Endodermal cell (in vitro differentiated cells): Measurements from ENCODE around the gene CXADR. TPM values are rescaled to one million over a fixed set of nuclear protein-coding genes. Genes with fewer than 3 reads are reported as not detected.

ENCODE experiments used
- DNase-seq: peaks from one replicate; pipeline ENCODE4 v3.0.0-alpha.2; 2017
- H3K27ac ChIP-seq: 2 replicates; pipeline ENCODE4 v1.5.1; 2013; ENCODE audit warnings: mild to moderate bottlenecking, low read depth, low read length, moderate library complexity
- H3K27me3 ChIP-seq: 2 replicates; pipeline ENCODE4 v1.6.1; 2013; ENCODE audit warnings: mild to moderate bottlenecking, low read length, moderate library complexity; ENCODE audit not compliant: insufficient read depth, control insufficient read depth, poor library complexity, severe bottlenecking
- H3K36me3 ChIP-seq: 2 replicates; pipeline ENCODE4 v1.7.0; 2013; ENCODE audit warnings: mild to moderate bottlenecking, low read length, moderate library complexity; ENCODE audit not compliant: control insufficient read depth, insufficient read depth
- H3K4me1 ChIP-seq: one replicate; pipeline ENCODE4 v1.7.0; 2013; ENCODE audit warnings: low read length; ENCODE audit not compliant: control insufficient read depth, insufficient read depth
- H3K4me3 ChIP-seq: 2 replicates; pipeline ENCODE4 v1.5.1; 2013; ENCODE audit warnings: mild to moderate bottlenecking, low read length, moderate library complexity
- H3K9ac ChIP-seq: 2 replicates; pipeline ENCODE4 v1.6.1; 2013; ENCODE audit warnings: mild to moderate bottlenecking, low read length, moderate library complexity; ENCODE audit not compliant: poor library complexity, severe bottlenecking; ENCODE audit errors: extremely low read depth
- H3K9me3 ChIP-seq: 2 replicates; pipeline ENCODE4 v1.6.1; 2013; ENCODE audit warnings: mild to moderate bottlenecking, low read length, moderate library complexity; ENCODE audit not compliant: control insufficient read depth
- H3K27ac Mint-ChIP-seq: 2 replicates; pipeline ENCODE4 v1.8.0; 2020; ENCODE audit warnings: mixed read lengths
- H3K27me3 Mint-ChIP-seq: 2 replicates; pipeline ENCODE4 v1.8.0; 2021; ENCODE audit warnings: mild to moderate bottlenecking, mixed read lengths; ENCODE audit not compliant: insufficient read depth
- H3K36me3 Mint-ChIP-seq: 2 replicates; pipeline ENCODE4 v1.8.0; 2020; ENCODE audit warnings: low read depth, mixed read lengths
- H3K4me1 Mint-ChIP-seq: 2 replicates; pipeline ENCODE4 v1.8.0; 2020; ENCODE audit warnings: mixed read lengths
- H3K4me3 Mint-ChIP-seq: 2 replicates; pipeline ENCODE4 v1.8.0; 2020; ENCODE audit warnings: mild to moderate bottlenecking, moderate library complexity, mixed read lengths
- H3K9me3 Mint-ChIP-seq: 2 replicates; pipeline ENCODE4 v1.8.0; 2020; ENCODE audit warnings: mild to moderate bottlenecking, mixed read lengths
- CTCF ChIP-seq: fragments of 200-600 bp; sonication (generic); conservative IDR thresholded peaks from 2 replicates; pipeline ENCODE4 v1.5.0; 2021; ENCODE audit warnings: antibody characterized with exemption, mild to moderate bottlenecking
- WGBS, 2 experiments: methylation state at CpG; one replicate each; pipeline versions ENCODE4 v1.1.5 to v1.1.7; 2013; ENCODE audit warnings: missing lambda C conversion rate in 2 of 2, mixed read lengths in 1 of 2; ENCODE audit not compliant: insufficient coverage in 1 of 2, insufficient read length in 1 of 2; 5-methylcytosine and 5-hydroxymethylcytosine counted together
- total RNA-seq, 2 donors: library from RNA; stranded (reverse); fragmentation: NEBNext Ultra II Directional in 1 of 2; extraction: Animal tissue kit (Norgen Biotek cat#: 25700) in 1 of 2; gene quantifications; 2 replicates in 1 of 2; 3 replicates in 1 of 2; pipeline ENCODE4 v1.2.1, GENCODE V29; 2021

Gene CXADR
- total RNA-seq, 2 donors from 2014 or later = 60.5 to 84.3 TPM

GRCh38 chr21:17612565-17613241 lies 99.9 kb downstream of the CXADR start, which contains the start of gene BTG3:
Gene BTG3, minus strand, starts transcription at chr21:17612901. Its CDS starts 3,757 bp downstream, at chr21:17609144.
- TF ChIP-seq CTCF = no peak
- Mint-ChIP-seq H3K36me3 (peaks cover 21% of the 10 kb centered on the region), H3K9me3 (no peaks in the 10 kb centered on the region), H3K27ac (peak within 1 kb of the TSS; percentile 91), H3K4me3 (peak within 1 kb of the TSS; percentile 83), H3K4me1 (peaks cover 11% of the 10 kb centered on the region), H3K27me3 (peaks cover 9% of the 10 kb centered on the region)
- no peaks in the 10 kb centered on the region for H3K27me3 ChIP-seq
- no peaks in the 10 kb centered on the region for H3K4me1 ChIP-seq
- no peaks in the 10 kb centered on the region for H3K9me3 ChIP-seq
- WGBS, 2 experiments = 0 to 2% methylated on average over 13 to 102 of the region's 102 CpGs
- peak within 1 kb of the TSS; percentile 94 for H3K9ac ChIP-seq
- peak; percentile 88 for DNase-seq
- peaks cover 20% of the 10 kb centered on the region for H3K36me3 ChIP-seq
- peak within 1 kb of the TSS; percentile 94 for H3K4me3 ChIP-seq
- peak within 1 kb of the TSS; percentile 80 for H3K27ac ChIP-seq

DNA sequence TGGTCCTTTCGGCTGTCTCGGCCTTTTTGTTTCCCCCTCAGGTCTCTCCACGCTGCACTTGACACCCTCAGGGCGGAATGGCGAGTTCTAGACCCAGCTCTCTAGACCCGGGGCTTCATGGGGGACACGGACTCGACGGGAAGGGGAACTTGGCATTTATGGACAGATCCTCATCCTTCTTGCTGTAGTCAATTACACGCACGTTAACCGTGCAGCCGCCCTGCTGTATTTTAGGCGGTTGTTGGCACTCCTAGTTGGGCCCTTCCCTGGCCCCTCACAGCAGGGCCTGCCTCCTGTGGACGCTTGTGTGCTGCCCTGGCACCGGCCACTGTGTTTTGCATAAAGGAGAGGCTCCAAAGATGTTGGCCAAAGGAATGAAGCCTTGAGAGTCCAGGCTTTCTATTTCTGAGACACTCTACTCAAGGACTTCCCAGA lies 100.4 kb downstream of the CXADR start:
- peak overlapping the region; percentile 94 for H3K9ac ChIP-seq
- no peak for DNase-seq
- no peaks in the 10 kb centered on the region for H3K4me1 ChIP-seq
- peaks cover 14% of the 10 kb centered on the region for H3K36me3 ChIP-seq
- Mint-ChIP-seq H3K4me1 (peaks cover 11% of the 10 kb centered on the region), H3K36me3 (peaks cover 16% of the 10 kb centered on the region), H3K27me3 (peaks cover 9% of the 10 kb centered on the region), H3K4me3 (peak overlapping the region; percentile 83), H3K27ac (peak overlapping the region; percentile 48), H3K9me3 (no peaks in the 10 kb centered on the region)
- H3K27ac ChIP-seq = no peak overlapping the region
- TF ChIP-seq CTCF = no peak
- H3K9me3 ChIP-seq = no peaks in the 10 kb centered on the region
- 20 to 52% methylated on average over 2 to 16 of the region's 16 CpGs for WGBS, 2 experiments
- no peaks in the 10 kb centered on the region for H3K27me3 ChIP-seq
- H3K4me3 ChIP-seq = peak overlapping the region; percentile 94

- H3K27me3 ChIP-seq = no peaks in the 10 kb centered on the region
- H3K4me1 ChIP-seq = no peaks in the 10 kb centered on the region
- H3K27ac Mint-ChIP-seq = no peak overlapping the region
- H3K4me1 Mint-ChIP-seq = no peaks in the 10 kb centered on the region
- no peaks in the 10 kb centered on the region for H3K9me3 ChIP-seq
- H3K9ac ChIP-seq = no peak overlapping the region
- H3K27me3 Mint-ChIP-seq = peaks cover 9% of the 10 kb centered on the region
- DNase-seq = no peak
- no peaks in the 10 kb centered on the region for H3K9me3 Mint-ChIP-seq
- H3K36me3 ChIP-seq = no peaks in the 10 kb centered on the region
- no peak overlapping the region for H3K27ac ChIP-seq
- no peak overlapping the region for H3K4me3 ChIP-seq
- TF ChIP-seq CTCF = no peak
- no peak overlapping the region for H3K4me3 Mint-ChIP-seq
- H3K36me3 Mint-ChIP-seq = no peaks in the 10 kb centered on the region
- 91 to 100% methylated on average over 1 of the region's 1 CpG for WGBS, 2 experiments
Observed at GRCh38 chr21:17616831-17617230, 104.0 kb downstream of the CXADR start.
